HepG2 (cell line): ENCODE measurements around the gene PFN1. TPM values are rescaled to one million over a fixed set of nuclear protein-coding genes. Genes with fewer than 3 reads are reported as not detected.
A peak's percentile ranks its signal among the peaks of the same experiment; 100 is the strongest.

Experiments used
- ATF7 ChIP-seq, 2 experiments: fragments of 450-650 bp in 1 of 2; sonication (generic) in 1 of 2; formaldehyde crosslinking in 1 of 2; IDR thresholded peaks; 2 replicates each; pipeline versions ENCODE4 v1.4.0 to v1.6.1; 2016 to 2020; ENCODE audit warnings: antibody characterized with exemption in 1 of 2, mild to moderate bottlenecking in 1 of 2, missing genetic modification reagents in 1 of 2
- ATRX ChIP-seq: sonication (generic); formaldehyde crosslinking; IDR thresholded peaks from 2 replicates; pipeline ENCODE4 v1.4.0; 2020; ENCODE audit warnings: missing genetic modification reagents, borderline replicate concordance
- ERF ChIP-seq: IDR thresholded peaks from 2 replicates; pipeline ENCODE4 v1.6.1; 2018; ENCODE audit warnings: missing biosample characterization, missing genetic modification reagents
- HNRNPK ChIP-seq: fragments of 200-400 bp; formaldehyde crosslinking; IDR thresholded peaks from 2 replicates; pipeline ENCODE4 v1.6.1; 2018; ENCODE audit warnings: low read length, low read depth, moderate library complexity, mild to moderate bottlenecking; ENCODE audit not compliant: poor library complexity, severe bottlenecking
- JARID2 ChIP-seq: sonication (generic); formaldehyde crosslinking; IDR thresholded peaks from 2 replicates; pipeline ENCODE4 v1.8.1; 2023; ENCODE audit warnings: missing genetic modification reagents, inconsistent platforms; ENCODE audit not compliant: insufficient replicate concordance
- MAZ ChIP-seq, 2 experiments: sonication (generic) in 1 of 2; formaldehyde crosslinking in 1 of 2; IDR thresholded peaks; 2 replicates each; pipeline versions ENCODE4 v1.5.0 to v1.6.1; 2012 to 2020; ENCODE audit warnings: low read depth in 2 of 2, mild to moderate bottlenecking in 2 of 2, borderline replicate concordance in 1 of 2, improper control_type of control experiment in 1 of 2, low read length in 1 of 2, missing genetic modification reagents in 1 of 2, moderate library complexity in 1 of 2
- NKX3-1 ChIP-seq: sonication (generic); formaldehyde crosslinking; IDR thresholded peaks from 2 replicates; pipeline ENCODE4 v1.5.0; 2020; ENCODE audit warnings: missing genetic modification reagents
- SIX1 ChIP-seq: sonication (generic); formaldehyde crosslinking; IDR thresholded peaks from 2 replicates; pipeline ENCODE4 v1.4.0; 2020; ENCODE audit warnings: missing genetic modification reagents, borderline replicate concordance
- ZBTB7A ChIP-seq: sonication (generic); formaldehyde crosslinking; IDR thresholded peaks from 2 replicates; pipeline ENCODE4 v1.8.0; 2022; ENCODE audit warnings: mild to moderate bottlenecking, missing genetic modification reagents
- ZBTB8A ChIP-seq: sonication (generic); formaldehyde crosslinking; IDR thresholded peaks from 2 replicates; pipeline ENCODE4 v1.4.0; 2020; ENCODE audit warnings: mild to moderate bottlenecking, low read depth, missing genetic modification reagents, borderline replicate concordance
- ZC3H4 ChIP-seq: sonication (generic); formaldehyde crosslinking; IDR thresholded peaks from 2 replicates; pipeline ENCODE4 v1.4.0; 2020; ENCODE audit warnings: missing genetic modification reagents, borderline replicate concordance
- ZFP36L2 ChIP-seq: sonication (generic); formaldehyde crosslinking; IDR thresholded peaks from 2 replicates; pipeline ENCODE4 v1.4.0; 2020; ENCODE audit warnings: missing genetic modification reagents
- ZNF281 ChIP-seq: sonication (generic); formaldehyde crosslinking; IDR thresholded peaks from 2 replicates; pipeline ENCODE4 v1.4.0; 2020; ENCODE audit warnings: missing genetic modification reagents, borderline replicate concordance
- ZNF343 ChIP-seq: sonication (generic); formaldehyde crosslinking; IDR thresholded peaks from 2 replicates; pipeline ENCODE4 v1.4.0; 2020; ENCODE audit warnings: mild to moderate bottlenecking, missing genetic modification reagents
- ZNF441 ChIP-seq: sonication (generic); formaldehyde crosslinking; IDR thresholded peaks from 2 replicates; pipeline ENCODE4 v1.7.0; 2021; ENCODE audit warnings: missing genetic modification reagents, borderline replicate concordance
- ZNF577 ChIP-seq: sonication (generic); formaldehyde crosslinking; IDR thresholded peaks from 2 replicates; pipeline ENCODE4 v1.4.0; 2020; ENCODE audit warnings: mild to moderate bottlenecking, low read depth, missing genetic modification reagents, borderline replicate concordance
- ZNF720 ChIP-seq: sonication (generic); formaldehyde crosslinking; IDR thresholded peaks from 2 replicates; pipeline ENCODE4 v1.4.0; 2020; ENCODE audit warnings: missing genetic modification reagents
- ZNF780A ChIP-seq: sonication (generic); formaldehyde crosslinking; IDR thresholded peaks from 2 replicates; pipeline ENCODE4 v1.8.0; 2022; ENCODE audit warnings: mild to moderate bottlenecking, missing genetic modification reagents, moderate library complexity
- polyA plus RNA-seq, 8 experiments: library from polyadenylated mRNA; depleted of rRNA in 3 of 8; stranded (reverse) in 7 of 8; unstranded in 1 of 8; fragments of >200 nt; fragmentation: Illumina TruSeq in 4 of 8; extraction: Trizol in 4 of 8; gene quantifications; 2 replicates each; pipeline versions ENCODE4 v1.2.1 to v1.2.3, GENCODE V29; 2011 to 2016; ENCODE audit warnings: low read depth in 4 of 8, missing spikeins in 1 of 8, mixed read lengths in 1 of 8; ENCODE audit not compliant: insufficient read depth in 1 of 8
- total RNA-seq, 5 experiments: library from RNA; depleted of rRNA; stranded (reverse); fragments of >200 nt; fragmentation: Illumina TruSeq; extraction: Trizol; gene quantifications; 2 replicates each; pipeline ENCODE4 v1.2.3, GENCODE V29; 2016; ENCODE audit warnings: low read depth in 1 of 5
- TF ChIP-seq, protein P1 (sequence below): sonication (generic); formaldehyde crosslinking; IDR thresholded peaks from 2 replicates; pipeline ENCODE4 v1.5.1; 2020; ENCODE audit warnings: mild to moderate bottlenecking, moderate library complexity, missing genetic modification reagents
- TF ChIP-seq, protein P2 (sequence below): sonication (generic); formaldehyde crosslinking; conservative IDR thresholded peaks from 2 replicates; pipeline ENCODE4 v1.4.0; 2020; ENCODE audit warnings: missing genetic modification reagents
- TF ChIP-seq, protein P3 (sequence below): sonication (generic); formaldehyde crosslinking; conservative IDR thresholded peaks from 2 replicates; pipeline ENCODE4 v1.8.1; 2023; ENCODE audit warnings: missing genetic modification reagents

Gene PFN1
- total and polyA plus RNA-seq, 2 of the 13 experiments (the other 11 are each of a cell fraction or from before 2014, with no cell fraction given): 494 to 613 TPM

GRCh38 chr17:4986951-4987766, 38.8 kb upstream of the PFN1 start, which contains the start of gene CAMTA2 (continued):
- TF ChIP-seq ZNF577 (CRISPR knock-in tag): no peak
- TF ChIP-seq ZBTB8A (CRISPR knock-in tag): no peak
- 0 out of 2 replicates have a peak, but pooled peaks have one; percentile 67 for TF ChIP-seq ZNF780A (CRISPR knock-in tag)
- peak; percentile 96 for TF ChIP-seq ZBTB7A (CRISPR knock-in tag)
- TF ChIP-seq NKX3-1: peak; percentile 82
- TF ChIP-seq JARID2 (CRISPR knock-in tag): no peak
- peak; percentile 36; the same call in 1 of the 2 replicates for TF ChIP-seq MAZ (IDR thresholded peaks at IDR 0.05; ENCODE audit: borderline replicate concordance, low read depth, low read length)
- peak; percentile 92 for TF ChIP-seq MAZ (CRISPR knock-in tag; IDR thresholded peaks at IDR 0.05; ENCODE audit: low read depth)
- TF ChIP-seq ZFP36L2: no peak
- TF ChIP-seq ZNF441 (CRISPR knock-in tag): 0 out of 2 replicates have a peak, but pooled peaks have one; percentile 38
- TF ChIP-seq, protein P1, sequence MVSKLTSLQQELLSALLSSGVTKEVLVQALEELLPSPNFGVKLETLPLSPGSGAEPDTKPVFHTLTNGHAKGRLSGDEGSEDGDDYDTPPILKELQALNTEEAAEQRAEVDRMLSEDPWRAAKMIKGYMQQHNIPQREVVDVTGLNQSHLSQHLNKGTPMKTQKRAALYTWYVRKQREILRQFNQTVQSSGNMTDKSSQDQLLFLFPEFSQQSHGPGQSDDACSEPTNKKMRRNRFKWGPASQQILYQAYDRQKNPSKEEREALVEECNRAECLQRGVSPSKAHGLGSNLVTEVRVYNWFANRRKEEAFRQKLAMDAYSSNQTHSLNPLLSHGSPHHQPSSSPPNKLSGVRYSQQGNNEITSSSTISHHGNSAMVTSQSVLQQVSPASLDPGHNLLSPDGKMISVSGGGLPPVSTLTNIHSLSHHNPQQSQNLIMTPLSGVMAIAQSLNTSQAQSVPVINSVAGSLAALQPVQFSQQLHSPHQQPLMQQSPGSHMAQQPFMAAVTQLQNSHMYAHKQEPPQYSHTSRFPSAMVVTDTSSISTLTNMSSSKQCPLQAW (CRISPR knock-in tag): peak; percentile 36; the same call in 1 of the 2 replicates
- TF ChIP-seq ZNF720 (CRISPR knock-in tag): no peak
- no peak for TF ChIP-seq SIX1 (CRISPR knock-in tag)
- TF ChIP-seq, protein P2, sequence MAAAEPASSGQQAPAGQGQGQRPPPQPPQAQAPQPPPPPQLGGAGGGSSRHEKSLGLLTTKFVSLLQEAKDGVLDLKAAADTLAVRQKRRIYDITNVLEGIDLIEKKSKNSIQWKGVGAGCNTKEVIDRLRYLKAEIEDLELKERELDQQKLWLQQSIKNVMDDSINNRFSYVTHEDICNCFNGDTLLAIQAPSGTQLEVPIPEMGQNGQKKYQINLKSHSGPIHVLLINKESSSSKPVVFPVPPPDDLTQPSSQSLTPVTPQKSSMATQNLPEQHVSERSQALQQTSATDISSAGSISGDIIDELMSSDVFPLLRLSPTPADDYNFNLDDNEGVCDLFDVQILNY (CRISPR knock-in tag): peak; percentile 61; the same call in 1 of the 2 replicates
- TF ChIP-seq HNRNPK: peak; percentile 85
- 0 out of 2 replicates have a peak, but pooled peaks have one; percentile 22 for TF ChIP-seq ZNF281
- no peak; the same call in 1 of the 2 replicates for TF ChIP-seq ZNF343 (CRISPR knock-in tag)
- TF ChIP-seq ATF7 (IDR thresholded peaks at IDR 0.05): no peak
- no peak for TF ChIP-seq ATF7 (CRISPR knock-in tag; IDR thresholded peaks at IDR 0.05)
- TF ChIP-seq, protein P3, sequence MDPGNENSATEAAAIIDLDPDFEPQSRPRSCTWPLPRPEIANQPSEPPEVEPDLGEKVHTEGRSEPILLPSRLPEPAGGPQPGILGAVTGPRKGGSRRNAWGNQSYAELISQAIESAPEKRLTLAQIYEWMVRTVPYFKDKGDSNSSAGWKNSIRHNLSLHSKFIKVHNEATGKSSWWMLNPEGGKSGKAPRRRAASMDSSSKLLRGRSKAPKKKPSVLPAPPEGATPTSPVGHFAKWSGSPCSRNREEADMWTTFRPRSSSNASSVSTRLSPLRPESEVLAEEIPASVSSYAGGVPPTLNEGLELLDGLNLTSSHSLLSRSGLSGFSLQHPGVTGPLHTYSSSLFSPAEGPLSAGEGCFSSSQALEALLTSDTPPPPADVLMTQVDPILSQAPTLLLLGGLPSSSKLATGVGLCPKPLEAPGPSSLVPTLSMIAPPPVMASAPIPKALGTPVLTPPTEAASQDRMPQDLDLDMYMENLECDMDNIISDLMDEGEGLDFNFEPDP (CRISPR knock-in tag): no peak
- no peak for TF ChIP-seq ATRX
- no peak for TF ChIP-seq ZC3H4 (CRISPR knock-in tag)
- peak; percentile 81 for TF ChIP-seq ERF (CRISPR knock-in tag)
